H1 (cell line): ENCODE data around the gene STX12. TPM values are rescaled to one million over a fixed set of nuclear protein-coding genes. Genes with fewer than 3 reads are reported as not detected.

ENCODE experiments used
- CTCF ChIA-PET: fragments of 300-600 bp; sonication (Branson Sonifier 250); formaldehyde crosslinking; loops from one replicate; lab custom pipeline; 2021; ENCODE audit not compliant: partially characterized antibody; lab: Charles Lee
- POLR2A ChIA-PET: fragments of 300-600 bp; sonication (Branson Sonifier 250); formaldehyde crosslinking; loops from one replicate; lab custom pipeline; 2021; ENCODE audit warnings: inconsistent platforms; ENCODE audit not compliant: partially characterized antibody; lab: Charles Lee
- DNase-seq, 2 experiments: peaks; one replicate each; pipeline versions ENCODE4 v3.0.0 to v3.0.0-alpha.2; 2010 to 2022; ENCODE audit warnings: low spot score in 2 of 2, low read depth in 1 of 2, mixed read lengths in 1 of 2
- FAIRE-seq: peaks from 2 replicates; lab custom pipeline; 2011; peaks lifted over from hg19 to GRCh38; lab: Jason Lieb, UNC
- H2AFZ ChIP-seq: 2 replicates; pipeline ENCODE4 v1.8.1; 2012; ENCODE audit warnings: low read length, inconsistent platforms
- H2AK5ac ChIP-seq: 2 replicates; pipeline ENCODE4 v1.6.1; 2013; ENCODE audit warnings: low read depth, low read length
- H2BK120ac ChIP-seq: replicated peaks from 2 replicates; pipeline ENCODE3; 2013; ENCODE audit warnings: low read depth, low read length, inconsistent platforms
- H2BK12ac ChIP-seq: 2 replicates; pipeline ENCODE4 v1.6.1; 2013; ENCODE audit warnings: low read depth, low read length
- H2BK15ac ChIP-seq: 2 replicates; pipeline ENCODE4 v1.6.1; 2013; ENCODE audit warnings: low read length
- H2BK20ac ChIP-seq: 2 replicates; pipeline ENCODE4 v1.6.1; 2013; ENCODE audit warnings: low read length
- H2BK5ac ChIP-seq: 2 replicates; pipeline ENCODE4 v1.6.1; 2013; ENCODE audit warnings: low read depth, low read length
- H3K14ac ChIP-seq: 2 replicates; pipeline ENCODE4 v1.6.1; 2013; ENCODE audit warnings: inconsistent platforms; ENCODE audit not compliant: insufficient read length
- H3K18ac ChIP-seq: 2 replicates; pipeline ENCODE4 v1.6.1; 2013; ENCODE audit warnings: low read length; ENCODE audit errors: extremely low read depth
- H3K23ac ChIP-seq: 2 replicates; pipeline ENCODE4 v1.6.1; 2013; ENCODE audit warnings: inconsistent platforms; ENCODE audit not compliant: insufficient read length
- H3K23me2 ChIP-seq: 2 replicates; pipeline ENCODE4 v1.6.1; 2013; ENCODE audit warnings: low read depth, low read length
- H3K27ac ChIP-seq: 2 replicates; pipeline ENCODE4 v1.6.1; 2011; ENCODE audit warnings: low read depth, low read length, inconsistent platforms
- H3K27me3 ChIP-seq, 4 experiments: replicated peaks in 1 of 4; 1 replicate in 1 of 4; 2 replicates in 3 of 4; pipeline versions ENCODE4 v1.6.1 to v1.8.1; 2011 to 2013; ENCODE audit warnings: low read length in 3 of 4, mild to moderate bottlenecking in 3 of 4, inconsistent platforms in 2 of 4, mixed read lengths in 2 of 4, moderate library complexity in 1 of 4; ENCODE audit not compliant: control insufficient read depth in 3 of 4, insufficient read depth in 3 of 4; ENCODE audit errors: extremely low read depth in 1 of 4
- H3K36me3 ChIP-seq, 4 experiments: 2 replicates each; pipeline versions ENCODE4 v1.6.1 to v1.8.1; 2011 to 2013; ENCODE audit warnings: mild to moderate bottlenecking in 4 of 4, low read length in 3 of 4, moderate library complexity in 2 of 4, control low read depth in 1 of 4, inconsistent platforms in 1 of 4; ENCODE audit not compliant: insufficient read depth in 4 of 4, control insufficient read depth in 2 of 4
- H3K4ac ChIP-seq: replicated peaks from 2 replicates; pipeline ENCODE3; 2013; ENCODE audit warnings: low read length, low read depth, mixed read lengths, inconsistent platforms; ENCODE audit not compliant: insufficient read length
- H3K4me1 ChIP-seq, 4 experiments: replicated peaks in 1 of 4; 1 replicate in 1 of 4; 2 replicates in 3 of 4; pipeline versions ENCODE4 v1.6.1 to v1.8.1; 2011 to 2013; ENCODE audit warnings: low read length in 3 of 4, inconsistent platforms in 2 of 4, mixed read lengths in 1 of 4; ENCODE audit not compliant: insufficient read depth in 4 of 4, control insufficient read depth in 3 of 4
- H3K4me2 ChIP-seq, 2 experiments: 2 replicates each; pipeline versions ENCODE4 v1.6.1 to v1.8.1; 2011 to 2013; ENCODE audit warnings: low read depth in 2 of 2, low read length in 2 of 2, control low read depth in 1 of 2, inconsistent platforms in 1 of 2, mild to moderate bottlenecking in 1 of 2; ENCODE audit not compliant: insufficient read depth in 1 of 2
- H3K4me3 ChIP-seq, 4 experiments: fragments of 200-600, 300-600 bp in 1 of 4; sonication (generic), shearing (Covaris generic), sonication (Bioruptor Twin) in 1 of 4; 2 replicates each; pipeline versions ENCODE4 v1.5.1 to v1.8.1; 2011 to 2016; ENCODE audit warnings: low read length in 4 of 4, low read depth in 3 of 4, control low read depth in 2 of 4, inconsistent platforms in 2 of 4, mild to moderate bottlenecking in 2 of 4, mixed read lengths in 1 of 4, moderate library complexity in 1 of 4; ENCODE audit not compliant: insufficient read depth in 2 of 4; ENCODE audit errors: extremely low read depth in 1 of 4
- H3K56ac ChIP-seq: replicated peaks from 2 replicates; pipeline ENCODE3; 2013; ENCODE audit warnings: low read depth, mild to moderate bottlenecking, mixed read lengths, low read length, inconsistent platforms; ENCODE audit not compliant: insufficient read length
- H3K79me1 ChIP-seq: 2 replicates; pipeline ENCODE4 v1.6.1; 2013; ENCODE audit warnings: low read depth, low read length, control low read depth
- H3K79me2 ChIP-seq, 2 experiments: 2 replicates each; pipeline versions ENCODE4 v1.6.1 to v1.8.1; 2012 to 2013; ENCODE audit warnings: low read length in 2 of 2, mild to moderate bottlenecking in 2 of 2, inconsistent platforms in 1 of 2; ENCODE audit not compliant: insufficient read depth in 2 of 2, control insufficient read depth in 1 of 2
- H3K9ac ChIP-seq, 4 experiments: replicated peaks in 1 of 4; 1 replicate in 1 of 4; 2 replicates in 3 of 4; pipeline versions ENCODE4 v1.6.1 to v1.8.1; 2011 to 2013; ENCODE audit warnings: low read depth in 3 of 4, low read length in 3 of 4, control low read depth in 2 of 4, mild to moderate bottlenecking in 2 of 4, moderate library complexity in 2 of 4, inconsistent platforms in 1 of 4; ENCODE audit errors: extremely low read depth in 1 of 4
- H3K9me3 ChIP-seq, 2 experiments: 2 replicates each; pipeline versions ENCODE4 v1.6.1 to v1.8.1; 2012 to 2013; ENCODE audit warnings: mild to moderate bottlenecking in 2 of 2, moderate library complexity in 2 of 2, control low read depth in 1 of 2, inconsistent platforms in 1 of 2, low read depth in 1 of 2, low read length in 1 of 2, mixed read lengths in 1 of 2; ENCODE audit not compliant: insufficient read depth in 2 of 2
- H4K20me1 ChIP-seq, 2 experiments: replicated peaks in 1 of 2; 2 replicates each; pipeline versions ENCODE3 to v1.8.1; 2011 to 2013; ENCODE audit warnings: inconsistent platforms in 2 of 2, low read length in 2 of 2, mild to moderate bottlenecking in 1 of 2; ENCODE audit not compliant: insufficient read depth in 2 of 2, control insufficient read depth in 1 of 2
- H4K5ac ChIP-seq: 2 replicates; pipeline ENCODE4 v1.6.1; 2013; ENCODE audit warnings: low read length, low read depth, mixed read lengths, inconsistent platforms; ENCODE audit not compliant: insufficient read length
- H4K8ac ChIP-seq: 2 replicates; pipeline ENCODE4 v1.8.0; 2013; ENCODE audit warnings: mild to moderate bottlenecking, moderate library complexity, low read length, inconsistent platforms; ENCODE audit not compliant: insufficient read depth; ENCODE audit errors: extremely low read depth
- H4K91ac ChIP-seq: replicated peaks from 2 replicates; pipeline ENCODE3; 2013; ENCODE audit warnings: low read length, mixed read lengths, inconsistent platforms; ENCODE audit not compliant: insufficient read length
- ATF3 ChIP-seq: IDR thresholded peaks from 2 replicates; pipeline ENCODE4 v1.6.1; 2011; ENCODE audit warnings: low read depth, mild to moderate bottlenecking, low read length; ENCODE audit not compliant: insufficient read depth
- EP300 ChIP-seq, 2 experiments: IDR thresholded peaks; 1 replicate in 1 of 2; 2 replicates in 1 of 2; pipeline ENCODE4 v1.6.1; 2011 to 2012; ENCODE audit warnings: low read depth in 2 of 2, low read length in 2 of 2, mild to moderate bottlenecking in 2 of 2, borderline replicate concordance in 1 of 2, inconsistent platforms in 1 of 2, moderate library complexity in 1 of 2
- EZH2 ChIP-seq: fragments of 200-600 bp; sonication (generic); IDR thresholded peaks from 2 replicates; pipeline ENCODE4 v1.7.1; 2012; ENCODE audit warnings: low read depth, mild to moderate bottlenecking, moderate library complexity, low read length, inconsistent platforms; ENCODE audit not compliant: severe bottlenecking
- GABPA ChIP-seq: IDR thresholded peaks from 2 replicates; pipeline ENCODE4 v1.6.1; 2011; ENCODE audit warnings: mild to moderate bottlenecking, low read length, moderate library complexity, borderline replicate concordance; ENCODE audit not compliant: insufficient read depth
- HDAC2 ChIP-seq, 2 experiments: fragments of 300-600 bp in 1 of 2; sonication (generic) in 1 of 2; IDR thresholded peaks; 2 replicates each; pipeline ENCODE4 v1.6.1; 2011 to 2012; ENCODE audit warnings: low read depth in 2 of 2, low read length in 2 of 2, mild to moderate bottlenecking in 2 of 2, moderate library complexity in 2 of 2, borderline replicate concordance in 1 of 2, inconsistent platforms in 1 of 2
- POU5F1 ChIP-seq: IDR thresholded peaks from 2 replicates; pipeline ENCODE4 v1.6.1; 2011; ENCODE audit warnings: low read depth, mild to moderate bottlenecking, low read length, moderate library complexity
- SIRT6 ChIP-seq: IDR thresholded peaks from one replicate; pipeline ENCODE4 v1.7.1; 2012; ENCODE audit warnings: low read length, inconsistent platforms
- SP1 ChIP-seq: IDR thresholded peaks from 2 replicates; pipeline ENCODE4 v1.6.1; 2011; ENCODE audit warnings: low read depth, low read length
- TEAD4 ChIP-seq: IDR thresholded peaks from 2 replicates; pipeline ENCODE4 v1.6.1; 2012; ENCODE audit warnings: low read depth, low read length, inconsistent platforms, mixed read lengths
- WGBS, 2 experiments: shearing (Covaris generic) in 1 of 2; methylation state at CpG; one replicate each; pipeline versions ENCODE4 v1.1.6 to v1.1.7; 2013 to 2015; ENCODE audit warnings: low lambda C conversion rate in 2 of 2, mixed read lengths in 2 of 2, inconsistent platforms in 1 of 2, low coverage in 1 of 2, missing lambda C conversion rate in 1 of 2; ENCODE audit not compliant: insufficient replicate concordance in 2 of 2, insufficient coverage in 1 of 2, insufficient read length in 1 of 2; ENCODE audit errors: extremely low coverage in 1 of 2, missing lambda C conversion rate in 1 of 2; 5-methylcytosine and 5-hydroxymethylcytosine counted together
- polyA plus RNA-seq, 7 experiments: library from polyadenylated mRNA; depleted of rRNA in 3 of 7; stranded (reverse) in 5 of 7; unstranded in 2 of 7; fragments of >200 nt in 5 of 7; fragments of 200-250 nt in 2 of 7; gene quantifications; 1 replicate in 5 of 7; 2 replicates in 1 of 7; 4 replicates in 1 of 7; pipeline versions ENCODE4 v1.2.1 to v1.2.3, GENCODE V29; 2011 to 2013; ENCODE audit warnings: missing spikeins in 2 of 7, mixed read lengths in 2 of 7
- total RNA-seq: library from RNA; stranded (reverse); fragmentation: NEBNext Ultra II Directional; extraction: Animal tissue kit (Norgen Biotek cat#: 25700); gene quantifications from 2 replicates; pipeline ENCODE4 v1.2.1, GENCODE V29; 2021

Gene STX12
- total and polyA plus RNA-seq, 2 of the 8 experiments (the other 6 are each of a cell fraction or from before 2014, with no cell fraction given), result 3.7 to 11.0 TPM

- peaks cover 0 to 1% (median 0%) of the 10 kb centered on the region in 4 experiments; a peak in 1 of 7 replicates for H3K27me3 ChIP-seq
- H3K27ac ChIP-seq, result no peak overlapping the region
- no peak overlapping the region for H3K4me3 ChIP-seq
- no peak overlapping the region for H3K18ac ChIP-seq
- TF ChIP-seq HDAC2 (IDR thresholded peaks at IDR 0.05; ENCODE audit: borderline replicate concordance in 1 of 2, low read depth in 2 of 2, low read length in 2 of 2) (no peak), EP300 (IDR thresholded peaks at IDR 0.05; ENCODE audit: borderline replicate concordance in 1 of 2, low read depth in 2 of 2, low read length in 2 of 2) (no peak), SIRT6 (no peak), GABPA (no peak), SP1 (no peak), POU5F1 (no peak), EZH2 (no peak), TEAD4 (no peak), ATF3 (no peak)
- no peak overlapping the region for H4K8ac ChIP-seq
- no peaks in the 10 kb centered on the region for H4K20me1 ChIP-seq
- no peak overlapping the region for H2BK5ac ChIP-seq
- POLR2A ChIA-PET, result interaction anchor here (2.5 kb wide), 1 partner anchor 26 kb away, joined by 8 read pairs; the partner anchor contains the start of gene PPP1R8
- no peak overlapping the region for H3K14ac ChIP-seq
- H4K5ac ChIP-seq, result no peak overlapping the region
- H3K9ac ChIP-seq, result no peak overlapping the region
- no peaks in the 10 kb centered on the region for H3K9me3 ChIP-seq
- no peaks in the 10 kb centered on the region for H3K79me1 ChIP-seq
- no peak overlapping the region for H3K23ac ChIP-seq
- H2BK20ac ChIP-seq, result no peak overlapping the region
- no peak for DNase-seq
- no peak overlapping the region for H2BK12ac ChIP-seq
- no peaks in the 10 kb centered on the region for H3K36me3 ChIP-seq
- FAIRE-seq, result no peak
- WGBS, 2 experiments, result 92% methylated on average over 5 of the region's 5 CpGs; no CpG with 5 or more reads in 1 of the 2 experiments
- no peak overlapping the region for H3K4me2 ChIP-seq
- no peak overlapping the region for H2BK120ac ChIP-seq
- no peak overlapping the region for H3K56ac ChIP-seq
- H2AFZ ChIP-seq, result no peak overlapping the region
- no peak overlapping the region for H2AK5ac ChIP-seq
- H3K4ac ChIP-seq, result no peak overlapping the region
- peaks cover 0 to 5% (median 2%) of the 10 kb centered on the region in 4 experiments; a peak in 2 of 7 replicates for H3K4me1 ChIP-seq
- H4K91ac ChIP-seq, result no peak overlapping the region
- no peaks in the 10 kb centered on the region for H3K23me2 ChIP-seq
- H3K79me2 ChIP-seq, result no peaks in the 10 kb centered on the region
- CTCF ChIA-PET, result interaction anchor here (0.6 to 1.0 kb wide), 2 partner anchors 40 to 247 kb away, joined by 3 to 4 read pairs; no protein-coding TSS in a partner anchor
- no peak overlapping the region for H2BK15ac ChIP-seq
Observed at GRCh38 chr1:27804791-27805190, 31.8 kb downstream of the STX12 start.
